Subcutaneous adipose tissue (tissue), 4 donors: ENCODE results near the gene EML2. TPM values are rescaled to one million over a fixed set of nuclear protein-coding genes. Genes with fewer than 3 reads are reported as not detected.

Experiments used
- CTCF ChIP-seq: fragments of 450-650 bp; IDR thresholded peaks from one replicate; pipeline ENCODE4 v1.5.1; 2016; ENCODE audit warnings: low read depth, mild to moderate bottlenecking, control low read depth, antibody characterized with exemption, moderate library complexity
- total RNA-seq, 4 donors: library from RNA; depleted of rRNA; stranded (reverse); fragments of >200 nt; gene quantifications; one replicate each; pipeline ENCODE4 v1.1.0, GENCODE V29; 2016

Gene EML2
- total RNA-seq, 4 donors from 2014 or later, result 5.4 to 32.6 (median 20.7) TPM

GRCh38 chr19:45676851-45677263, 37.7 kb upstream of the EML2 start:
- no peak for TF ChIP-seq CTCF

- TF ChIP-seq CTCF, result no peak
These were observed 35.7 kb upstream of the EML2 start for GRCh38 chr19:45674946-45675345.

GRCh38 chr19:45670670-45671453, 31.7 kb upstream of the EML2 start:
- TF ChIP-seq CTCF, result no peak

GRCh38 chr19:45668342-45668871, 29.2 kb upstream of the EML2 start:
- no peak for TF ChIP-seq CTCF

- no peak for TF ChIP-seq CTCF
These were observed 28.6 kb upstream of the EML2 start, which contains the start of gene GIPR for GRCh38 chr19:45667620-45668341. Gene GIPR, plus strand, starts transcription at chr19:45668221. Its CDS starts 1,300 bp downstream, at chr19:45669521.

- no peak for TF ChIP-seq CTCF
These were observed 25.4 kb upstream of the EML2 start for GRCh38 chr19:45664575-45664974.

- TF ChIP-seq CTCF, result no peak
These were observed 24.6 kb upstream of the EML2 start for GRCh38 chr19:45663800-45664199.
